ENCODE results near the gene RNF31.

Gene RNF31

GRCh38 chr14:24117179-24117578, 30.1 kb upstream of the RNF31 start:
- DNase-seq, result no peak

- no peak for DNase-seq
These were observed 27.6 kb upstream of the RNF31 start for GRCh38 chr14:24119691-24120090.

GRCh38 chr14:24121210-24121609, 26.1 kb upstream of the RNF31 start:
- DNase-seq, result no peak

GRCh38 chr14:24122416-24122815, 24.9 kb upstream of the RNF31 start:
- no peak for DNase-seq

- no peak for DNase-seq
These were observed 24.4 kb upstream of the RNF31 start for GRCh38 chr14:24122898-24123297.

GRCh38 chr14:24123424-24124417, 23.6 kb upstream of the RNF31 start:
- no peak for DNase-seq

GRCh38 chr14:24126939-24127338, 20.4 kb upstream of the RNF31 start:
- DNase-seq, result no peak

GRCh38 chr14:24127673-24128072, 19.6 kb upstream of the RNF31 start:
- DNase-seq, result no peak

- DNase-seq, result no peak
These were observed 17.8 kb upstream of the RNF31 start for GRCh38 chr14:24129410-24129998.

GRCh38 chr14:24130380-24130716, 16.9 kb upstream of the RNF31 start, which contains the start of gene FITM1:
Gene FITM1, plus strand, starts transcription at chr14:24130659. Its CDS starts 905 bp downstream, at chr14:24131564.
- no peak for DNase-seq

- no peak for DNase-seq
These were observed 16.4 kb upstream of the RNF31 start for GRCh38 chr14:24130717-24131548.

- DNase-seq, result no peak
These were observed 15.7 kb upstream of the RNF31 start for GRCh38 chr14:24131549-24131966.

GRCh38 chr14:24132061-24132685, 15.1 kb upstream of the RNF31 start:
- DNase-seq, result peak in 1 of 2 experiments; percentile 13

- no peak for DNase-seq
These were observed 14.3 kb upstream of the RNF31 start for GRCh38 chr14:24132976-24133375.

- DNase-seq, result no peak
These were observed 13.6 kb upstream of the RNF31 start for GRCh38 chr14:24133735-24134134.

GRCh38 chr14:24135584-24135833, 11.8 kb upstream of the RNF31 start:
- no peak for DNase-seq

GRCh38 chr14:24135834-24136683, 11.2 kb upstream of the RNF31 start, which contains the start of gene PSME1:
Gene PSME1, plus strand, starts transcription at chr14:24136194. Its CDS starts 69 bp downstream, at chr14:24136263.
- DNase-seq, result peak; percentile 93 to 94

GRCh38 chr14:24136684-24137528, 10.4 kb upstream of the RNF31 start:
- no peak for DNase-seq

GRCh38 chr14:24137529-24138395, 9.5 kb upstream of the RNF31 start:
- DNase-seq, result no peak

All from activated CD4-positive, alpha-beta T cell treated with anti-CD3 and anti-CD28 coated beads, Interleukin-2, amount 50 U/mL, for 4 hours (primary cell).